ENCODE data around the gene ETDB.
"Not testable (repeated sequence)": the region's sequence is repeated elsewhere in the genome, so short reads cannot be mapped to it uniquely, and the experiment has no call there.

DNA sequence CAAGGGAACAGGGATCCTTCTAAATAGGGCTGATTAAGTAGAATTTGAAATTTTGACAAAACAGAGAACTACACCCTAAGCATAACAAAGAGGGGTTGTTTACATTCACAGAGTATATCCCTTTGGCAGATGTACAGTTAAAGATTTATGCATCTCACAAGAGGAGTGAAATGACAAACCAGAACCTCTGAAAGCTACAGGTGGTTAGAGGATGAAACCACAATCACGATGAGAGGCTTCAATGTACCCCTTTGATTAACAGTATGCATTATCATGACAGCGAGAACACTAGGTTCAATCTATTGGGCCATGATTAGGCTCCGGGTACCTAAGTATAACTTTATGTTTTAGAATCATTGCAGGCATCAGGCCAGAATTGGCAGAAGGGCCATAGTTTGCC lies 34.4 kb upstream of the ETDB start:
- not testable (repeated sequence) for TF ChIP-seq MYC (IDR thresholded peaks at IDR 0.05; ENCODE audit: low read depth, low read length); POLR2A (IDR thresholded peaks at IDR 0.05; ENCODE audit: extremely low read depth, insufficient read length)
- TF ChIP-seq, protein P1, sequence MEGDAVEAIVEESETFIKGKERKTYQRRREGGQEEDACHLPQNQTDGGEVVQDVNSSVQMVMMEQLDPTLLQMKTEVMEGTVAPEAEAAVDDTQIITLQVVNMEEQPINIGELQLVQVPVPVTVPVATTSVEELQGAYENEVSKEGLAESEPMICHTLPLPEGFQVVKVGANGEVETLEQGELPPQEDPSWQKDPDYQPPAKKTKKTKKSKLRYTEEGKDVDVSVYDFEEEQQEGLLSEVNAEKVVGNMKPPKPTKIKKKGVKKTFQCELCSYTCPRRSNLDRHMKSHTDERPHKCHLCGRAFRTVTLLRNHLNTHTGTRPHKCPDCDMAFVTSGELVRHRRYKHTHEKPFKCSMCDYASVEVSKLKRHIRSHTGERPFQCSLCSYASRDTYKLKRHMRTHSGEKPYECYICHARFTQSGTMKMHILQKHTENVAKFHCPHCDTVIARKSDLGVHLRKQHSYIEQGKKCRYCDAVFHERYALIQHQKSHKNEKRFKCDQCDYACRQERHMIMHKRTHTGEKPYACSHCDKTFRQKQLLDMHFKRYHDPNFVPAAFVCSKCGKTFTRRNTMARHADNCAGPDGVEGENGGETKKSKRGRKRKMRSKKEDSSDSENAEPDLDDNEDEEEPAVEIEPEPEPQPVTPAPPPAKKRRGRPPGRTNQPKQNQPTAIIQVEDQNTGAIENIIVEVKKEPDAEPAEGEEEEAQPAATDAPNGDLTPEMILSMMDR (IDR thresholded peaks at IDR 0.05; ENCODE audit: low read depth, low read length), result not testable (repeated sequence)
- TF ChIP-seq, protein P2, sequence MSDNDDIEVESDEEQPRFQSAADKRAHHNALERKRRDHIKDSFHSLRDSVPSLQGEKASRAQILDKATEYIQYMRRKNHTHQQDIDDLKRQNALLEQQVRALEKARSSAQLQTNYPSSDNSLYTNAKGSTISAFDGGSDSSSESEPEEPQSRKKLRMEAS (IDR thresholded peaks at IDR 0.05; ENCODE audit: low read depth, low read length), result not testable (repeated sequence)

Data from NB4 (cell line).